ACC112 (cell line): ENCODE measurements around the gene BSN.
A peak's percentile ranks its signal among the peaks of the same experiment; 100 is the strongest.
"Not testable (repeated sequence)": the region's sequence is repeated elsewhere in the genome, so short reads cannot be mapped to it uniquely, and the experiment has no call there.

Experiments
- H2AFZ ChIP-seq: fragments of 200-600 bp; sonication (generic); one replicate; pipeline ENCODE4 v1.6.0; 2017; ENCODE audit warnings: antibody characterized with exemption, low read length; ENCODE audit not compliant: unreplicated experiment
- H3K27ac ChIP-seq: fragments of 200-600 bp; sonication (generic); 2 replicates; pipeline ENCODE4 v1.5.1; 2014; ENCODE audit warnings: low read depth, mild to moderate bottlenecking, antibody characterized with exemption, low read length, moderate library complexity
- H3K27me3 ChIP-seq: fragments of 200-600 bp; sonication (generic); 2 replicates; pipeline ENCODE4 v1.6.1; 2014; ENCODE audit warnings: mild to moderate bottlenecking, antibody characterized with exemption, low read length, moderate library complexity, mixed read lengths; ENCODE audit not compliant: insufficient read depth
- H3K36me3 ChIP-seq: fragments of 200-600 bp; sonication (generic); 2 replicates; pipeline ENCODE4 v1.6.1; 2016; ENCODE audit warnings: mild to moderate bottlenecking, antibody characterized with exemption, low read length, moderate library complexity, mixed read lengths; ENCODE audit not compliant: insufficient read depth
- H3K4me1 ChIP-seq: fragments of 200-600 bp; sonication (generic); one replicate; pipeline ENCODE4 v1.6.1; 2016; ENCODE audit warnings: low read length, mixed read lengths; ENCODE audit not compliant: insufficient read depth, unreplicated experiment, control insufficient read depth
- H3K4me3 ChIP-seq: fragments of 200-600 bp; sonication (generic); 2 replicates; pipeline ENCODE4 v1.5.1; 2014; ENCODE audit warnings: mild to moderate bottlenecking, low read depth, low read length
- H3K79me2 ChIP-seq: fragments of 200-600 bp; sonication (generic); one replicate; pipeline ENCODE4 v1.6.0; 2016; ENCODE audit warnings: low read length; ENCODE audit not compliant: control insufficient read depth, unreplicated experiment, insufficient read depth

The BSN gene

DNA sequence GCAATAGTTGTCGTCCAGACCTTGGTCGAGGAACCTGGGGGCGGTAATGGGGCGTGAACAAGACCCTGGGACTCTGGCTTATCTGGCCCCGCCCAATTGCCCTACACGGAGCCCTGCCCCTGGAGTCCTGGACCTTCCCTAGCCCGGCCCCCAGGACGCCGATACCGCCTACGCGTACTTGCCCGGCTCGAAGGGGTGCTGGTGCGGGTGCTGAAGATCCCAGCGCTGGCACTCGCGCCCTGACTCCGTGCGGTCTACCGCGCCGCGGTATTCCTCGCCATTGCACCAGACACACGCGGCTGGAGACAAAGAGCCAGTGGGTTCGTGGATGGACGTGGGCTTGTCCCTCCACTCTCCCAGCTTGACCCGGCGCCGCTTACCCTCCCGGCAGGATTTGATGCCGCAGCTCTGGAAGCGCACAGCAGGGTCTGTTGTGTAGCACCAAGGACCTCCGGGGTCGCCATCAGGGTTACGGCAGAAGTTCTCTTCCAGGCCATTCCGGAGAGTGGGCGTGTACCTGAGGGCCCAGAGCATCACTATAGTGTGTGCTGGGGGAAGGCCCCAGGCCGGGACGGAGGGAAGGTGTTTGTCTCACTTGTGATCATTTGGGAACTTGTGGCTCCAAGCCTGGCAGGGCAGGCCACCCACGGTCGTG, 132.6 kb downstream of the BSN start:
- not testable (repeated sequence) for H3K27ac ChIP-seq, H2AFZ ChIP-seq, H3K79me2 ChIP-seq, H3K27me3 ChIP-seq, H3K4me1 ChIP-seq, H3K36me3 ChIP-seq
- peak overlapping the region; percentile 49 for H3K4me3 ChIP-seq

DNA sequence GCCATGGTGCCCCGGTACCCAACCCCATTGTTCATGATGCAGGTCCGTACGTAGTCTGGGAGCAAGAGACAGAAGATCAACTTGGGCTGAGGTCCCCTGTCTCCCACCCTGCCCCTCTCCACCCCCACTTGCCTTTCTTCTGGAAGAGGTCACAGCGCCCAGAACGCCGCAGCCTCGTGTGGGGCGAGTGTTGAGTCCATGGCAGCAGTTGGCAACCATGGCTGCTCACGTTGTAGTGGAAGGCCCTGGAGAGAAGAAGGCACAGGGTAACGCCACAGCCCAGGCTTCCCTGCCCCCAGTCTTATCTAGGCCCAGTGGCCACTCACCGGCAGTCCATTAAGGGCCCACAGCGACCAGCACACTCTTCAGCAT, 133.1 kb downstream of the BSN start:
- H3K27ac ChIP-seq, H3K79me2 ChIP-seq, H2AFZ ChIP-seq, H3K36me3 ChIP-seq, H3K27me3 ChIP-seq, H3K4me3 ChIP-seq, H3K4me1 ChIP-seq: not testable (repeated sequence)

- Histone ChIP-seq H3K4me3 (peak overlapping the region; percentile 95), H2AFZ (peak overlapping the region; percentile 91)
- not testable (repeated sequence) for H3K27me3 ChIP-seq, H3K79me2 ChIP-seq, H3K36me3 ChIP-seq, H3K4me1 ChIP-seq, H3K27ac ChIP-seq
Measured at GRCh38 chr3:49688338-49689045, 134.2 kb downstream of the BSN start.

- Histone ChIP-seq H3K36me3 (no peaks in the 10 kb centered on the region), H3K79me2 (peaks cover 8% of the 10 kb centered on the region), H3K4me1 (no peaks in the 10 kb centered on the region), H3K27me3 (peaks cover 3% of the 10 kb centered on the region; the same call in 1 of the 2 replicates), H3K4me3 (peak within 1 kb of the TSS; percentile 95), H2AFZ (peak within 1 kb of the TSS; percentile 91), H3K27ac (0 out of 2 replicates have a peak within 1 kb of the TSS, but pooled peaks have one; percentile 7)
Measured at GRCh38 chr3:49689046-49689907, 135.0 kb downstream of the BSN start, which contains the start of the genes MST1 and RNF123. TSS of gene MST1 (minus strand) at chr3:49689474. CDS start at chr3:49688691, 783 bp downstream. TSS of gene RNF123 (plus strand) at chr3:49689557. CDS start at chr3:49691166, 1,609 bp downstream.

DNA sequence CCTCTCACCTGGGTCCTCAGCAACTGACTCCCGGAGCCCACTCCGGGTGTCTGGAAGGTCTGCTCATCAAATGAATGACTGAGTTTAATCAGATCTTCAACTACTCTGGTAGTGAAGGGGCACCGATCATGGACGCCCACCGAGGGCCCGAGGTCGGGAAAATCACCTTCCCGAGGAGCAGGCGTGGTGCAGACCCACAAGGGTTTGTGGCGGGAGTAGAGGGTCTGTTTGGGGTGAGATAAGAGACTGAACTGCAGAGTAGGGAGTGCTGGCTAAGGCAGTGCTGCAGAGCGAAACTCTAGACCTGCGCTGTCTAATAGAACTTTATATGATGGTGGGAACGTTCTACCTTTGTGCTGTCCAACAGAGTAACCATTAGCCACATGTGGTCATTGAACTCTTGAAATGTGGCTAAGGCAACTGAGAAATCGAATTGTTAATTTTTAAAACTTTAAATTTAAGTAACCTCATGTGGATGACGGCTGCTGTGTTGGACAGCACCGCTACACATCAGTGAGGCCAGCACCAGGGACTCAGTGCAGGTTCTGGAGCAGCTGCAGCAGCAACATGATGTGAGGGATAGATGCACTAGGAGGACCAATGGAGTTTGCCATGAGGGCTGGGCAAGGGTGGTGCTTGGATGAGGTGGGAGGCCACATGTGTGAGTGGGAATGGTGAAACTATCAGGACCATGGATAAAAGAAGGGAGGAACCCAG, 135.8 kb downstream of the BSN start:
- Histone ChIP-seq H2AFZ (peak overlapping the region; percentile 89), H3K4me3 (peak overlapping the region; percentile 95)
- H3K79me2 ChIP-seq, H3K27ac ChIP-seq, H3K36me3 ChIP-seq, H3K27me3 ChIP-seq, H3K4me1 ChIP-seq: not testable (repeated sequence)

- not testable (repeated sequence) for H3K79me2 ChIP-seq, H3K36me3 ChIP-seq, H3K27ac ChIP-seq, H2AFZ ChIP-seq, H3K27me3 ChIP-seq, H3K4me3 ChIP-seq, H3K4me1 ChIP-seq
Measured at GRCh38 chr3:49690856-49691255, 136.6 kb downstream of the BSN start.

- not testable (repeated sequence) for H3K36me3 ChIP-seq, H3K4me1 ChIP-seq, H3K27me3 ChIP-seq, H3K4me3 ChIP-seq, H3K27ac ChIP-seq, H3K79me2 ChIP-seq, H2AFZ ChIP-seq
Measured at GRCh38 chr3:49691481-49691880, 137.2 kb downstream of the BSN start.

DNA sequence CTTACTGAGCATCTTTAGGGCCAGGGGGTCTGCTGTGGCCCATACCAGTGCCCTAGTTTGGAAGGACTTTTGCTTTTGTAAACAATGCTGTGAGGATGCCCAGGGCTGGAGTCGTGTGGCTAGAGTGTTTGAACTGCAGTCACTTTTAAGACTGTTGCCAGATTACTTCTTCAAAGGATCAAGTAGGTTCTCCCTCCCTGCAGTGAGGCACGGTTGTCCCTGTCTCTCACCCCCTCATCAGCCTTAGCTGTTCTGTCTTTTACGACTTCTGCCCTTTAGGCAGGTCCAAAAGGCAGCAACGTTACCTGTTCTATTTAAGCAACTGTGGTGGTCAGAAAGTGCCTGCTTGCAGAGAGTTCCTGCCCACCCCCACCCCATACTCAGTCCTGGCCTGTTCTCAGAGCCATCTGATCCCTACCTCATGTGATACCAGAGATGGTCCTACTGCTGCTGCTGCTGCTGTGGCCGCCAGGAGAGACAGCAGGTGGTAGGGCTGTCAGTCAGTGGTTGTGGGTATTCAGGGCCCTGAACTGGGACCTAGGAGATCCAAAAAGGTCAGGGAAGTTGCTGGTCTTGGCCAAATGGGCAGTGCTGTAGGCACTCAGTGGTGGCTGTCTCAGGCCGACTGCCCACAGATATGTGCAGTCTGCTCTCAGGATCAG, 140.3 kb downstream of the BSN start:
- not testable (repeated sequence) for H3K36me3 ChIP-seq, H2AFZ ChIP-seq, H3K27ac ChIP-seq, H3K79me2 ChIP-seq, H3K4me3 ChIP-seq, H3K27me3 ChIP-seq, H3K4me1 ChIP-seq

DNA sequence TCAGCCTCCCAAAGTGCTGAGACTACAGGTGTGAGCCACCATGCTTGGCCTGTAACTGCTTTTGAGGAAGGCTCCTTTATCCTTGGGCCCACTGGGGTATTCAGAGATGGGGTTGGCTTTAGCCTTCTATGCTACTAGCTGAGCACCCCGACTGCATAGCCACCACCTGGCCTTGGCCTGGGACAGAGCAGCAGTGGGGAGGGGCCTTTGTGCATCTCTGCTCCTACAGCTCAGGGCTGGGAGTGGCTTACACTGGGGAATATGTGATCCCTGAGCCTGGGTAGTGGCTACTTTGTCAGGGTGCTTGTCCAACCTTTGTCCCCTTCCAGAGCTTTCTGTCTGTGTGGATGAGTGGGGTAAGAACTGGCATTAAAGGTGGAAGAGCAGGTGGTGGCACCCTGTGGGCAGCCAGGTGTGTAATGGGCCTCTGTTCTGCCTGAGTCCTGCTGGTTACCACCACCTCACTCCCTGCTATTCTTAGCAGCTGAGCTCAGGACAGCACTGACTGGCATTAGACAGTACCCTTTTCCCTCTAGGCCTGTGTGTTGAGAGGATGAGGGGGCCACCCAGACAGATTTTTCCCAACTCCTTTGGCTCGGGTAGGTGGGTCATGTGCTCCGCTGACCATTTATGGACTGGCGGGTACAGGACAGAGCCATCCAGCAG, 141.2 kb downstream of the BSN start:
- H3K27me3 ChIP-seq, H2AFZ ChIP-seq, H3K36me3 ChIP-seq, H3K4me3 ChIP-seq, H3K27ac ChIP-seq, H3K4me1 ChIP-seq, H3K79me2 ChIP-seq: not testable (repeated sequence)
